ENCODE results near the gene HPCA. TPM values are rescaled to one million over a fixed set of nuclear protein-coding genes. Genes with fewer than 3 reads are reported as not detected.

HPCA gene
- total RNA-seq (under 1 TPM in 1 of 7 donors, not detected in 6; 0.32 TPM), polyA plus RNA-seq (under 1 TPM in 2 of 3 donors, not detected in 1; 0.29 to 0.33 TPM)
- long read RNA-seq, donor 1 = 0 reads
- long read RNA-seq, donor 2 = 0 reads

DNA sequence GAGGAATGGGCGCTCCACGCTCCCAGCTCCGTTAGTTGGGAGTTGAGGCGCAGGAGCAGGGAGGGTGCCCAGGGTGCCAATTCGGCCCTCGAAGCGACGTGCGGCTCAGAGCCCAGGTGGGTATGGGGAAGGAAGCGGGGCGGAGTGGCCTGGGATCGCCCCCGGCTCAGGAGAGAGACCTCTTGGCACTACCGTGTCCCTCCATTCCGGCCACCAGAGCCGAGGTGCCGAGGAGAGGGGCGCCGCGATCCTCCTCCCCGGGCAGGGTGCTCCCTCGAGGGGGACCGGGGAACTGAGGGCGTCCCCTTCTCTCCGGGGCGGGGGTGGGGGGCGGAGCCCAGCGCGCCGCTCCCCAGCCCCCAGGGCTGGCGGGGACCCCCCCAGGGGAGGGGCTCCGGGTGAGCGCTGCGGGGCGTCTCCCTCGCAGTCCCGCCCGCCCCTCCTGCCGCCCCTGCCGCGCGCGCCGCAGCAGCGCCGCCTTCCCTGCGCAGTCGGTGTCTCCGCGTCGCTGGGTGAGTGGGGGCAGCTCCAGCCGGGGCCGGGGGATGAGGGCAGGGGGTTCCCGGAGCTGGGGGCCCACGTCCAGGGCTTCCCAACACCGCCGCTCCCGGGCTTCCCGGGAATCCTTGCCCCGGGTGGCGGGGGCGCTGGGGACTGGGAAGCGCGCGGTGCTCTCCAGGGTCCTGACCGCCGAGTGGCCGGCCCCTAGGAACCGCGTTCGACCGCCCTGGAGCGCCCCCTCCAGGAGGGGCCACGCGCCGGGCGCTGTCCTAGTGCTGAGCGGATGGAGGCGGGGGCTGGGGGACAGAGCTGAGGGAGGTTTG is at the start of gene HPCA:
HPCA (plus strand) TSS at position 488 of the 824 bp plus-strand sequence. CDS start 2,408 bp downstream, outside the sequence.
- H3K4me3 ChIP-seq = peak within 1 kb of the TSS in 2 of 8 donors; percentile 5 to 46
- H3K27me3 ChIP-seq (replicated peaks in 1 of 7) = peaks cover 0 to 94% (median 45%) of the 10 kb centered on the region in 7 donors
- TF ChIP-seq POLR2A (IDR thresholded peaks at IDR 0.05) = no peak
- TF ChIP-seq, protein P1, sequence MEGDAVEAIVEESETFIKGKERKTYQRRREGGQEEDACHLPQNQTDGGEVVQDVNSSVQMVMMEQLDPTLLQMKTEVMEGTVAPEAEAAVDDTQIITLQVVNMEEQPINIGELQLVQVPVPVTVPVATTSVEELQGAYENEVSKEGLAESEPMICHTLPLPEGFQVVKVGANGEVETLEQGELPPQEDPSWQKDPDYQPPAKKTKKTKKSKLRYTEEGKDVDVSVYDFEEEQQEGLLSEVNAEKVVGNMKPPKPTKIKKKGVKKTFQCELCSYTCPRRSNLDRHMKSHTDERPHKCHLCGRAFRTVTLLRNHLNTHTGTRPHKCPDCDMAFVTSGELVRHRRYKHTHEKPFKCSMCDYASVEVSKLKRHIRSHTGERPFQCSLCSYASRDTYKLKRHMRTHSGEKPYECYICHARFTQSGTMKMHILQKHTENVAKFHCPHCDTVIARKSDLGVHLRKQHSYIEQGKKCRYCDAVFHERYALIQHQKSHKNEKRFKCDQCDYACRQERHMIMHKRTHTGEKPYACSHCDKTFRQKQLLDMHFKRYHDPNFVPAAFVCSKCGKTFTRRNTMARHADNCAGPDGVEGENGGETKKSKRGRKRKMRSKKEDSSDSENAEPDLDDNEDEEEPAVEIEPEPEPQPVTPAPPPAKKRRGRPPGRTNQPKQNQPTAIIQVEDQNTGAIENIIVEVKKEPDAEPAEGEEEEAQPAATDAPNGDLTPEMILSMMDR (IDR thresholded peaks at IDR 0.05 in 8 of 11, conservative IDR thresholded peaks at IDR 0.05 in 3 of 11) = peak in 3 of 11 experiments; percentile 14 to 34 (median 34)
- no peaks in the 10 kb centered on the region for H3K9me3 ChIP-seq
- intact Hi-C loops (cut with DNase I; ENCODE audit: low total_unique reads) = no loop called here
- 3 to 5% (median 4%) methylated on average over 4 to 79 of the region's 79 CpGs for WGBS, 5 donors
- DNase-seq = no peak
- H3K27ac ChIP-seq = no peak within 1 kb of the TSS
- H3K36me3 ChIP-seq = no peaks in the 10 kb centered on the region
- peaks cover 0 to 16% (median 9%) of the 10 kb centered on the region in 6 donors for H3K4me1 ChIP-seq

DNA sequence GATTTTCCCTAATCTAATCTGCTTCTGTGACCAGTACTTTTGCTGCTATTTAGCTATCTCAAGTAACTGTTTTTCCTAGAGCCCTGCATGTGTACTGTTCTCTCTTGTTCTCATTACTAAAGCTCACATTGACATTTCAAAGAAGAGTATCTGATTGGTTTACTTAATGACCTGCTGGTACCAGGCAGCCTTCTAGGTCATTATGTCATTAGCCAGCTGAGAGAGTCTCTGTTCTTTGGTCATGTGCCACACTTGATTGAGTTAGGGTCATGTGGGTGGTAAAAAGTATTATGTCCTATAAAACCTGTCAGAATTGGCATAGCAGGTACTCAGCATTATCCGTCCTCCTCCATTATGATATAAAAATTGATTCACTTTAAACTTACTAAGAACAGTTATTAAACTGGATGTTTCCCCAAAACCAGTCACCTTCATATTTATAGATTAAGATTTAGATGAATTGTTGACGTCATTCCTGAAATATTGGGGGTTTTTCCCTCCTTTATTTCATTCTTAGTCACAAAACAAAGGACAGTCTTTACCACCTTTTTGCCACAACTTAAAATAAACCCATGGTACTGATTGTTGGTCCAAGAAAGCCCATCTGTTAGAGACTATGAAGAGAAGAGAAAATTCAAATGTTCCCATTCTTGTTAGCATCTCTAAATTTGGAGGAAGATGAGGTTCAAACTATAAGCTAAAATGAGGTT is 37.8 kb upstream of the HPCA start:
- no peaks in the 10 kb centered on the region for H3K27me3 ChIP-seq (replicated peaks in 1 of 7)
- no peaks in the 10 kb centered on the region for H3K4me1 ChIP-seq
- intact Hi-C loops (cut with DNase I; ENCODE audit: low total_unique reads) = no loop called here
- no peak for DNase-seq
- H3K36me3 ChIP-seq = peaks cover 0 to 95% (median 39%) of the 10 kb centered on the region in 6 donors
- WGBS, 5 donors = 35 to 47% (median 41%) methylated on average over 2 of the region's 2 CpGs
- peaks cover 0 to 8% (median 2%) of the 10 kb centered on the region in 8 donors for H3K9me3 ChIP-seq
- H3K4me3 ChIP-seq = no peak overlapping the region
- no peak overlapping the region for H3K27ac ChIP-seq
- TF ChIP-seq, protein P1 (IDR thresholded peaks at IDR 0.05 in 8 of 11, conservative IDR thresholded peaks at IDR 0.05 in 3 of 11) = no peak
- TF ChIP-seq POLR2AphosphoS5 (IDR thresholded peaks at IDR 0.05) (no peak), POLR2A (IDR thresholded peaks at IDR 0.05) (no peak)

DNA sequence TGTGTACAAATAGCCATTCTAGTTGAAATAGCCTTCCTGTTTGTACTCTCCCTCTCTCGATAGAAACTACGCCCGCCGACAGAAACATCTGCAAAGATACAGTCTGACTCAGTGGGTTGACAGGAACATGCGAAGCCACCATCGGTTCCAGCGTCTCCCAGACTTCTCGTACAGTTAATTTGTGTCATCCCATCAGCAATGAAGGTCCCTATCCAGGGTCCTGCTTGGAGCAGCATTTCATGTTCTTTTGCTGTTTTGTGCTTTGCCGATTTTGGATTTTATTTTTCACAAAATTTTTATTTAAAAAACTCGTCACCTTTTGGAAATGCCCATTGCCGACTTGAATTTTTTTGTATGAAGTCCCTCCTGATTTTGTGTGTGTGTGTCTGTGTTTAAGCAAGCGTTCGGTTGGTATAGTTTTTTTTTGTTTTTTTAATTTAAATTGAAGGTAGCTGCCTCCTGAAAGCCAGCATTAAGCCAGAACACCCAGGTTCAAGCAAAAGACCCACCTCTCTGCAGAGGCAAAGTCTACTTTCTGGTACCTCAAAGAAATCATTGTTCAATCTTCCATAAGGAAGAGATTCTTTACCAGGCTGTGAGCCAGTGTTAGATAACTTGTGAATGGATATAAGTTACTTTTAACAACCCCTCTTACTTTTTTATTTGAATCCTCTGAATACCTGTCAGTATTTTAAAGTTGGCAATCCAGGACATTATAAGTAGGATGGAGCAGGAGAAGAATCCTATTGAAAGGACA is 30.3 kb upstream of the HPCA start:
- no peak overlapping the region for H3K4me3 ChIP-seq
- H3K27ac ChIP-seq = no peak overlapping the region
- TF ChIP-seq, protein P1 (IDR thresholded peaks at IDR 0.05 in 8 of 11, conservative IDR thresholded peaks at IDR 0.05 in 3 of 11) = no peak
- TF ChIP-seq POLR2AphosphoS5 (IDR thresholded peaks at IDR 0.05) (no peak), POLR2A (IDR thresholded peaks at IDR 0.05) (no peak)
- no peaks in the 10 kb centered on the region for H3K27me3 ChIP-seq (replicated peaks in 1 of 7)
- WGBS, 5 donors = 94 to 96% (median 95%) methylated on average over 13 of the region's 13 CpGs
- intact Hi-C loops (cut with DNase I; ENCODE audit: low total_unique reads) = no loop called here
- H3K9me3 ChIP-seq = no peaks in the 10 kb centered on the region
- no peaks in the 10 kb centered on the region for H3K4me1 ChIP-seq
- H3K36me3 ChIP-seq = peaks cover 4 to 100% (median 62%) of the 10 kb centered on the region in 6 donors
- no peak for DNase-seq
